Caki2 (cell line): Measurements from ENCODE around the gene ARL3. TPM values are rescaled to one million over a fixed set of nuclear protein-coding genes. Genes with fewer than 3 reads are reported as not detected.

Experiments
- DNase-seq: peaks from one replicate; pipeline ENCODE4 v3.0.0-alpha.2; 2015; ENCODE audit warnings: low read depth
- in situ Hi-C: cut with HindIII; loops from 2 replicates; pipeline ENCODE4 v1.10.0; 2016; ENCODE audit warnings: low sequenced_read_pairs, low pct_unique_long_range_greater_than_20kb, mixed read lengths
- total RNA-seq: library from RNA; depleted of rRNA; stranded (reverse); fragments of >200 nt; shearing (Covaris generic); gene quantifications from 2 replicates; pipeline ENCODE4 v1.2.3, GENCODE V29; 2014; ENCODE audit warnings: low replicate concordance; rRNA removed

Gene ARL3
- total RNA-seq, 1 experiment from 2014 or later, result 14.3 TPM

DNA sequence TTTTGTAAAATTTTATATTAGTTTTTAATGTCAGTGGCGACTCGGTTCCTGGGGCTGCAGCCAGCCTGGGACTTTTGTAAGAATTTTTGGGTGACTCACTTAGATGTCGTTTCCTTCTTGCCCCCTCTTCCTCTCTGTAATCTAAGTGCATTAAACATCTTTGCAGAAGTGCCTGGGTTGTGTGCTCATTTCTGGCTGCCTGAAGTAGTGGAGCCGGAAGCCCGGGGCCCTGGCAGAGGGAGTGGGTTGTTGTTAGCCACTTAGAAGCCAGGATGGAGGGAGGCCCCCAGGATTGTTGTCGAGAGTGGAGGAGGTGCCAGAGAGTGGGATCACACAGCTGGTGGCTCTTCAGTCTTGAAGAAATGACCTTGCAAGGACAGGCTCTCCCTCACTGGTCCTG lies 80.9 kb downstream of the ARL3 start:
- DNase-seq, result no peak
- in situ Hi-C loops, result no loop called here

DNA sequence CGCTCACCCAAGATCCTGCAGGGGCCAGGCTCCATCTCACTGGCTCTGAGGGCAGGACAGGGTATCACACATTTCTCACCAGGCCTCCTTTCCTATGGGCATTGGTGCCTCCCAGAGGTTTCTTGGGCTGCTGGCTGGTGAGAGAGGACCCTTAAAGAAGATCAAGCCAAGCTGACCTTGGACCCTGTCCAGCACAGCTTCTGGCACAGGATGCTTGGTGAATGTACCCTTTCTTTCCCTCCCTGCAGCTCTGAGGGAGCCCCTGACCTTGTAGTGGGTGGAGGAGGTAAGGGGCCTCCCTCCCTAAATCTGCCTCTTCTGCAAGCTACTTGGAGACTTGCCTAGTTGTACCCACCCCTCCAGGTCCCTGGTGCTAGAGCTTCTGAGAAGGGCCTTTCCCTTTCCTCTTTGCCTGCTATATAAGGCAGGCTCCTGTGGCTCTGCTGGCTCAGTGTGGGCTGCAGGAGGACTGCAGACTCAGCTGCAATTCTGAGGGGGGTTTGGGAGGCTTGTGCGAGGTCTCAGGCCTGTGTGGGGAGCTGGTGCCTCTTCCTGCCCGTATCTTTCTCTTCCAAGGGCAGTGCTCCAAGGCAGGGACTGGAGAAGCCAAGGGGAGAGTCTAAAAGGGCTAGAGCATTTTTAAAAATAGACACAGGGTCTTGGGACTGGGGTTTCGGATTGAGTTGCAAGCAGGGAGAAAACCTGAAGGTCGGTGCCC lies 81.6 kb downstream of the ARL3 start:
- in situ Hi-C loops, result no loop called here
- DNase-seq, result no peak

DNA sequence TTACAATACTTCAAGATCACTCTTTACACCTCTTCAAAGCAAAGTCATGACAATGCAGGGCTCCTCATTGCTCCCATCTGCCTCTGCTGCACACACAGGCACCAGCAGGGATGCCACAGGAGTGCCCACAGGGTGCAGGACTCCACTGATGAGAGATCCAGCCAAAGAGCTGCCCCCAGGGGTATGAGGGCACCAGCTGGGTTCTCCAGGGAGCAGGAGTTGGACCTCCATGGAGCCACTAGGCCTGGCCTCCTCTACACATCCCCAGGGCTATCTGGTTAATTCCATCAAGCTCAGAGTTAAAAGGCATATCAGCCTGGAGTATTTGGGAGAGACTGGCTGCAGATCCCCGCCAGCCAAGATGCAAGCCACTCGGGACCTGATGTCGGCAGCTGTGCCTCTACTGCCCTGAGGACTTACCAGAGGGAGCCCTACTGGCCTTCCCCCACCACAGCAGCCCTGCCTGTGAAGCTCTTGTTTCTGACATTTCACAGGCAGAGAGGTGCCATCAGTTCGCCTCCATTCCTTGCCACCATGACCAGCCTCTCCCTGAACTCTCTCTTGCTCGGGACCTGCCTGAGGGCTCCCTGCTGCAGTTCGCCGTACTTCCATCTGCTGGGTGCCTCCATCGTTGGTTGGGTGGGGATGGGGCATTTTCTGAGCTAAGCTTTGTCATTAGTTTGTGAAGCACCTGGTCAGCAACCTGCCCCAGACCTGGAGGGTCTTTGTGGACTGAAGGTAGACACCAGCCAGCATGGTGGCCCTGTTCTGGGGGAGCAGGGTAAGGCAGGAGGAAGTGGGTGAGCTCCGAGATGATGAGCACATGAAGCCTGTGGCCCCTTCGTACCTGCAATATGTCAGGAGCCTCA lies 82.4 kb downstream of the ARL3 start:
- in situ Hi-C loops, result no loop called here
- DNase-seq, result no peak

DNA sequence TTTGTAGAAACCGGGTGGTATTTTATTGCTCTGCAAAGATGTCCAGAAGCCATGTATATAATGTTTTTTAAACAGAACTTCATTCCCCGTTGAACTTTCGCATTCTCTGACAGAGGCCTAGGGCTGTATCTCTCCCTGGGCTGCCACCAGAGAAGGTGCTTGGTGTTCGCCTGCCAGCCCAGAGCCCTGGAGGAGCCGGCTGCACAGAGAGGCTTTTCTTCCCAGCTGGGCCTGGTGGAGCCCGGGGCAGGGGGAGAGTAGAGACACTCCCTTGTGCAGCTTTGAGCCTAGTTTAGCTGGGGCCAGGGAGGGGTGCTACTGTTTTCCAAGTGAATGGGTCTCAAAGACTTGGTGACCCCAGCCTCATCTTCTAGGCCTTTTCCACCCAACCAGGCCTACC lies 83.5 kb downstream of the ARL3 start:
- no peak for DNase-seq
- in situ Hi-C loops, result no loop called here

DNA sequence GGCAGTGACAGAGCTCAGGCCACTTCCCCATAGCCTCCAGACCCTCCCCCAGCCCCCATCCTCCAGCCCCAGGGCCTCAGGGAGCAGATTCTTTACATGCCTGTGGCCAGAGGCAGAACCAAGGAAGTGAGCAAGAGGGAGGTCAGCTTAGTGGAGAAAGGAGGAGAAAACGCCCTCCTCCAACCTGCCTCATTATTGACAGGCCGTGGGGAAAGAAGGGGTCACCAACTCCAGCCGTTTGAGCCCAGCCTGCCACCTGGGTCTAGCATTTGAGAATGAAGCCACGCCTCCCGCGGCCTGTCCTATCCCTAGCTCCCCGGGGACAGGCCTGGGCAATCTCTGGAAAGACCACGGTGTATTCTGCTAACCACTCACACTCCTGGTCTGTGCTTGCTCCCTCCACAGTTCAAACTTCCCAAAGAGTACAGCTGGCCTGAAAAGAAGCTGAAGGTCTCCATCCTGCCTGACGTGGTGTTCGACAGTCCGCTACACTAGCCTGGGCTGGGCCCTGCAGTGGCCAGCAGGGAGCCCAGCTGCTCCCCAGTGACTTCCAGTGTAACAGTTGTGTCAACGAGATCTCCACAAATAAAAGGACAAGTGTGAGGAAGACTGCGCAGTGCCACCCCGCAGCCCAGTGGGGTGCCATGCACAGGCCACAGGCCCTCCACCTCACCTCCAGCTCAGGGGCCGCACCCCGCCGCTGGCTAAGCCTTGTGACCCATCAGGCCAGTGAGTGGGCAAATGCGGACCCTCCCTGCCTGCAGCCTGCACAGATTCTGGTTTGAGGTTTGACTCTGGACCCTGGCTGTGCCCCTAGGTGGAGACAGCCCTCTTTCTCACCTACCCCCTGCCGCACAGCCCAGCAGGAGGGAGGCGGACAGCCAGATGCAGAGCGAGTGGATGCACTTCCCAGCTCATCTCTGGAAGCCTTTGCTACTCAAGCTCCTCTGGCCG lies 84.3 kb downstream of the ARL3 start:
- peak; percentile 93 for DNase-seq
- in situ Hi-C loops, result no loop called here

DNA sequence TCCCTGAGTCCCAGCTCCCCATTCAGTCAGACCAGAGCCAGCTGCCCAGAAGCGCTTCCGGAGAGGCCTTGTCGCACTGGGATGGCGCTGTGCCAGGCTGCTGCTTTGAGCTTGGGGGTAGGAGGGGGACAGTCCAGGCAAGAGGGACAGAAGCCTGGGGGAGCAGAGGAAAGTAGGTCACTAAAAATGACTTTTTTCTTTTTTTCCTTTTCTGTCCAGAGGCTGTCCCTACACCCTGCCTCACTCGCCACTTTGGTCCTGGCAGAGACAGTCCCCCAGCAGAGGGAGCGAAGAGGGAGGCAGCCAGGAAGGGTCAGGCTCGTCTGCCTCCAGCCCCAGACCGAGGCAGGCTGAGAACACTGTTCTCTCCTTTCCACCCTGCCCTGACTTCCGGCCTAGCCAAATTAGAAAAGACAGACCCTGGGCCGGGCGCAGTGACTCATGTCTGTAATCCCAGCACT lies 85.7 kb downstream of the ARL3 start:
- in situ Hi-C loops, result no loop called here
- no peak for DNase-seq

DNA sequence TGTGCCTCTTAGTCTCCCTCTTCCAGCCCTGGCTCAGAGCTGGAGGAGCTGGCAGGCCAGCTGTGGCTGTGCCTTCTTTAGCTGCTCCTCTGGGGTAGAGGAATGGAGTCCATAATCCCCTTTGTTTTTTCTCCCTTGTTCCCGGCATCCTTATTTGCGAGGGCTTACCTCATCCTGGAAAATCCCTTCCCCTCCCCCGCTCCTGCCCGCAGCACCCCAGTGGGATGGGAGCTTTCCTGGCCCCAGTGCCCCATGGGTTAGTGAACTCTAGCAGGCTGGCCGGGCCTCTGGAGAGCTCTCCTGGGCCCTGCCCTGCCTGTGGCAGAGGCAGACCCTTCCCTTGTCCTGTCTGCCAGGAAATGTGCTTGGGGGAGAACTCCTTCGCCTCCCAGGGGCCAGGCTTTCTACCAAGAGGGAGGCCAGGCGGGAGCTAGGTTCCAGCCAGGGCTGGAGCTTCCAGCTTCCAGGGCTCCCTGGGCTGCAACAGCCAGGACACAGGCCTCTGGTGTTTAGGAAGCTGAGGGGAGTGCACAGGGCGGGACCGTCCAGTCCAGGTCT lies 86.4 kb downstream of the ARL3 start:
- in situ Hi-C loops, result no loop called here
- peak; percentile 64 for DNase-seq

DNA sequence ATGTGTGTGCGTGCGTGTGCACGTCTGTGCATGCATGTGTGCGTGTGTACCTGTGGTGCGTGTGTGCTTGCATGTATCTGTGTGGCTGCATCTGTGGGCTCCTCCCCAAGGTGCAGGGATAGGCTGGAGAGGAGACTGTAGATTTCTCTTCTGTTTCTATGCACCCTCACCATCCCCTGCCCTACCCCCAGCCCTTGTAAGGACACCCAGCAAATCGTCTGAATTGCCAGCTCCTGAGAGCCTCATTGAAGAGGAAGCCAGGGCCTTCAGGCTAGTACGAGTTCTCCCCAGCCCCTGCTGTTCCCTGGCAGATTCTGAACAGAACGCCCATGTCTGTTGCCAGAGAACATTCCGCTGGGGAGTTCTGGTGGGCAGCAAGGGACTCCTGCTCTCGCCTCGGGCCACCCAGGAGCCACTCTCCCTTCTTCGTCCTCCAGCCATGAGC lies 86.9 kb downstream of the ARL3 start:
- in situ Hi-C loops, result no loop called here
- no peak for DNase-seq

DNA sequence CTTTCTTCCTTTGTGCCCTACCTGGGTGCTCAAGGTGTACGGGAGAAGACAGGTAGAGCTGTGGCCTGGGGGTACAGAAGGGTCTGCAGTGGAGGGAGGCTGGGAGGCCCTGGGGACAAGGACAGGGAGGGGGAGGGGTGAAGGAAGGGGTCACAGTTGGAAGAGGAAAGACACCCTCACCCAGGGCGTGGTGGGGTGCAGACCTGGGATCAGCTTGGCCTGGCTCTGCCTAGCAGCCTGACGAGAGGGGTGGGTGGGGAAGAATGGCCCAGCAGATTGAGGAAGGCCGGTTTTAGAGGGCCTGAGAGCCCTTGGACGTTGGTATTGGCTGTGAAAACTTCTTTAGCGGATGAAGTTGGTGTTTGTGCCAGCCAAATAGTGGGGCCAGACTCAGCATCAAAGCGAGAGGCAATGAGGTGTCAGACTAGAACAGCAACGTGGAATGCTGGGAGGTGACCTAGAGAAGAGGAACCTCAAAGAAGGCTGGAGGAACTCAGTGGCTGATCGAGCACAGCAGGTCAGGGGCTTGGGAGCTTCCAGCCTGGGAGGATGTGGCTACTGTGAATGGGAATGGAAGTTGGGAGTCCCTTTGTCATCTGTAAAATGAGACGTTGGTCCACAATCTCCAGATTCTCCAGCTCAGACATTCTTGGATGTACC lies 88.0 kb downstream of the ARL3 start:
- in situ Hi-C loops, result no loop called here
- no peak for DNase-seq

DNA sequence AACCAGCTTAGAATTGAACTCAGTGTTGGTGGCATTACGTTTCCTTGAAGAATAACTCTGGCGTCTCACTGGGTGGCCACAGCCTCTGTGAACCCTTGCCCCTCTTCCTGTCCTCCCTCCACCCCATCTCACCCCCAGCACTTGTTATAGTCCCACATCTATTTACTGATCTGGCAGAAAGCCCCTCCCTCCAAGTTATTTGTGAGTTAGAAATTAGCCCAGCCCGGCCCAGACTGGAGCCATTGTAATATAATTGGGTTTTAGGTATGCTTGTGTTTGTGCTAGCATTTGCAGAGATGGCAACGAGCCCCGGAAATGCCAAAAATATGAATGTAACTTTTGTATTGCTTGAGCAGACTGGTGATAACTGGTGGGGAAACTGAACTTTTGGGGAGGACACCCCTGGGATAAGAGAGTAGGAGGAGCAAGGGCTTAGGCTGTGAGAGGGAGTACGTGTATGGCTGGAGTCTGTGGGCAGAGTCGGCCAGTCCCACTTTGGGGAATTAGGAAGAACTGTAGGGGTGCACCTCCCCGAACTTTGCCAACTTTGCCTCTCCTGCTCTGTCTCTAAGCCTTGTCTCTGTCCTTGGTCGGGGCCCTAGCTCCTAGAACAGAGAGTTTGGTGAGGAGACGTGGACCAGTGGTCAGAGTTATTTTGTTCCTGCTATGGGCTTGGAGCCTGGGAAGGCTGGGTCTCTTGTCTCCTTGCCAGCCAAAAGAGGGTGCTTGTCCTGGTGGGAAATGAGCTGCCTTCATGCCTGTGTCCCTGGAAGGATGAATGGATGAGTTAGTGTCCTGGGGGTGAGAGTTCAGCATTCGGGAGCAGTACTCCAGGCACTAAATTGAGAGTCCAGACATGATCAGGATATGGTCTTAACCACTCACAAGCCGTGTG lies 89.2 kb downstream of the ARL3 start:
- in situ Hi-C loops, result no loop called here

DNA sequence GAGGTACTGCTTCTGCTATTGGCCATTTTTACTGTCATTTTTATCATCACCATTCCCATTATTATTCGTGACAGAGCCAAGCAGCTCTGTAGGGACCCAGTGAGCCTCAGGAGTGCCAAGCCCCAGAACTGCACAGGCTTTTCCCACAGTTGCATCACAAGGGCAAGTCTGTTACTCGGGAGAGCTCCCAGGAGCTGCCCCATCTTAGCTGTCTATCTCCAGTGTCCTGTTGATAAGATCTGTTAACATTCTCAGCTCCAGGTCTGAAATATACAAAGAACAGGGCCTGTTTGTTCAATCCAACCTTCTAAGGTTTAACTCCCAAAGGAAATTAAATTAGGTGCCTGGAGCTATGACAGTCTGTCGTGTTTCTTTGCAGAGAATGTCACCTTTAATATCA lies 90.1 kb downstream of the ARL3 start:
- no peak for DNase-seq
- in situ Hi-C loops, result no loop called here

More for the DNA sequence above, 89.2 kb downstream of the ARL3 start:
- no peak for DNase-seq

Other genes starting within 250 kb of the ARL3 start
- 79.3 and 94.4 TPM in 2 replicates for gene ACTR1A, start 211.7 kb downstream of the ARL3 start, total RNA-seq
- 0.84 and 2.9 TPM in 2 replicates for gene SUFU, start 210.4 kb downstream of the ARL3 start, total RNA-seq
- 69.2 and 73.4 TPM in 2 replicates for gene TRIM8, start 69.9 kb downstream of the ARL3 start, total RNA-seq
- gene SFXN2, start 239 bp upstream of the ARL3 start, total RNA-seq, result 9.5 and 22.1 TPM in 2 replicates
- 8.1 and 12.7 TPM in 2 replicates for gene WBP1L, start 29.6 kb upstream of the ARL3 start, total RNA-seq
- not detected in 2 replicates for gene CYP17A1, start 123.0 kb upstream of the ARL3 start, total RNA-seq
- 16.0 and 18.0 TPM in 2 replicates for gene BORCS7, start 139.9 kb upstream of the ARL3 start, total RNA-seq
- 1.2 TPM in 1 of 2 replicates, not detected in the other for gene AS3MT, start 155.1 kb upstream of the ARL3 start, total RNA-seq
- 0.52 and 4.0 TPM in 2 replicates for gene CNNM2, start 203.9 kb upstream of the ARL3 start, total RNA-seq